Trophoblast cell (in vitro differentiated cells and primary cell): ENCODE measurements around the gene PLS1.

ENCODE experiments used
- DNase-seq, 2 donors: peaks; one replicate each; pipeline ENCODE4 v3.0.0-alpha.2; 2016
- H2AFZ ChIP-seq: 2 replicates; pipeline ENCODE4 v1.6.1; 2013; ENCODE audit warnings: low read length, moderate library complexity, mild to moderate bottlenecking; ENCODE audit not compliant: insufficient read depth, poor library complexity
- H2AK5ac ChIP-seq: 2 replicates; pipeline ENCODE4 v1.6.1; 2013; ENCODE audit warnings: mild to moderate bottlenecking, low read length
- H2BK120ac ChIP-seq: 2 replicates; pipeline ENCODE4 v1.6.1; 2013; ENCODE audit warnings: low read length, mild to moderate bottlenecking, moderate library complexity; ENCODE audit not compliant: insufficient read depth, poor library complexity
- H2BK12ac ChIP-seq: 2 replicates; pipeline ENCODE4 v1.6.1; 2013; ENCODE audit warnings: mild to moderate bottlenecking, low read length, moderate library complexity
- H2BK5ac ChIP-seq: 2 replicates; pipeline ENCODE4 v1.6.1; 2013; ENCODE audit warnings: low read length, low read depth, moderate library complexity, mild to moderate bottlenecking; ENCODE audit not compliant: poor library complexity
- H3K14ac ChIP-seq: 2 replicates; pipeline ENCODE4 v1.6.1; 2013; ENCODE audit warnings: mild to moderate bottlenecking, low read length
- H3K18ac ChIP-seq: 2 replicates; pipeline ENCODE4 v1.6.1; 2013; ENCODE audit warnings: mild to moderate bottlenecking, low read length
- H3K23ac ChIP-seq: 2 replicates; pipeline ENCODE4 v1.6.1; 2013; ENCODE audit warnings: low read length
- H3K27ac ChIP-seq: 2 replicates; pipeline ENCODE4 v1.5.1; 2013; ENCODE audit warnings: low read depth, mild to moderate bottlenecking, inconsistent platforms, low read length, moderate library complexity
- H3K27me3 ChIP-seq: 2 replicates; pipeline ENCODE4 v1.6.1; 2013; ENCODE audit warnings: inconsistent platforms, mild to moderate bottlenecking, low read length, moderate library complexity; ENCODE audit not compliant: insufficient read depth
- H3K36me3 ChIP-seq, 2 experiments: 1 replicate in 1 of 2; 2 replicates in 1 of 2; pipeline ENCODE4 v1.6.1; 2013; ENCODE audit warnings: low read length in 2 of 2, mild to moderate bottlenecking in 2 of 2, moderate library complexity in 1 of 2; ENCODE audit not compliant: insufficient read depth in 2 of 2, control insufficient read depth in 1 of 2
- H3K4ac ChIP-seq: 2 replicates; pipeline ENCODE4 v1.6.1; 2013; ENCODE audit warnings: low read depth, mild to moderate bottlenecking, low read length, moderate library complexity
- H3K4me1 ChIP-seq, 2 experiments: 1 replicate in 1 of 2; 2 replicates in 1 of 2; pipeline ENCODE4 v1.6.1; 2013; ENCODE audit warnings: low read length in 2 of 2, mild to moderate bottlenecking in 2 of 2, moderate library complexity in 1 of 2; ENCODE audit not compliant: insufficient read depth in 2 of 2, control insufficient read depth in 1 of 2
- H3K4me2 ChIP-seq: 2 replicates; pipeline ENCODE4 v1.6.1; 2013; ENCODE audit warnings: inconsistent platforms, mild to moderate bottlenecking, low read length, moderate library complexity
- H3K4me3 ChIP-seq: 2 replicates; pipeline ENCODE4 v1.5.1; 2013; ENCODE audit warnings: mild to moderate bottlenecking, low read depth, low read length, inconsistent platforms
- H3K79me1 ChIP-seq: one replicate; pipeline ENCODE4 v1.6.1; 2013; ENCODE audit warnings: low read length
- H3K79me2 ChIP-seq: 2 replicates; pipeline ENCODE4 v1.6.1; 2013; ENCODE audit warnings: low read length, mild to moderate bottlenecking; ENCODE audit not compliant: control insufficient read depth, insufficient read depth, poor library complexity
- H3K9ac ChIP-seq: 2 replicates; pipeline ENCODE4 v1.6.1; 2013; ENCODE audit warnings: mild to moderate bottlenecking, low read length
- H3K9me3 ChIP-seq: 2 replicates; pipeline ENCODE4 v1.6.1; 2013; ENCODE audit warnings: low read depth, mild to moderate bottlenecking, control low read depth, inconsistent platforms, low read length; ENCODE audit not compliant: insufficient read depth
- H4K12ac ChIP-seq: 2 replicates; pipeline ENCODE4 v1.6.1; 2013; ENCODE audit warnings: low read depth, mild to moderate bottlenecking, low read length, moderate library complexity
- H4K8ac ChIP-seq: 2 replicates; pipeline ENCODE4 v1.6.1; 2013; ENCODE audit warnings: low read depth, mild to moderate bottlenecking, low read length, moderate library complexity
- H4K91ac ChIP-seq: one replicate; pipeline ENCODE4 v1.6.1; 2013; ENCODE audit warnings: low read depth, mild to moderate bottlenecking, low read length, moderate library complexity
- WGBS: extraction: QIAGEN DNeasy Blood & Tissue Kit; methylation state at CpG from one replicate; pipeline ENCODE4 v1.1.7; 2013; ENCODE audit warnings: missing lambda C conversion rate; ENCODE audit not compliant: insufficient read length, insufficient coverage; ENCODE audit errors: extremely low coverage; 5-methylcytosine and 5-hydroxymethylcytosine counted together

The PLS1 gene

GRCh38 chr3:142560118-142560517 lies 36.1 kb upstream of the PLS1 start:
- Histone ChIP-seq H3K9me3 (no peaks in the 10 kb centered on the region), H3K79me1 (no peaks in the 10 kb centered on the region), H2BK12ac (no peak overlapping the region), H3K4me3 (no peak overlapping the region), H3K36me3 (peaks cover 0 to 4% of the 10 kb centered on the region in 2 experiments), H3K27me3 (no peaks in the 10 kb centered on the region), H3K18ac (no peak overlapping the region), H3K9ac (no peak overlapping the region), H2AK5ac (no peak overlapping the region), H2AFZ (no peak overlapping the region), H4K91ac (no peak overlapping the region), H3K4me1 (no peaks in the 10 kb centered on the region), H3K14ac (no peak overlapping the region), H3K4me2 (no peak overlapping the region), H4K12ac (no peak overlapping the region), H3K4ac (no peak overlapping the region), H2BK5ac (no peak overlapping the region), H3K27ac (no peak overlapping the region), H3K79me2 (no peaks in the 10 kb centered on the region), H3K23ac (no peak overlapping the region), H2BK120ac (no peak overlapping the region), H4K8ac (no peak overlapping the region)
- DNase-seq: no peak

DNA sequence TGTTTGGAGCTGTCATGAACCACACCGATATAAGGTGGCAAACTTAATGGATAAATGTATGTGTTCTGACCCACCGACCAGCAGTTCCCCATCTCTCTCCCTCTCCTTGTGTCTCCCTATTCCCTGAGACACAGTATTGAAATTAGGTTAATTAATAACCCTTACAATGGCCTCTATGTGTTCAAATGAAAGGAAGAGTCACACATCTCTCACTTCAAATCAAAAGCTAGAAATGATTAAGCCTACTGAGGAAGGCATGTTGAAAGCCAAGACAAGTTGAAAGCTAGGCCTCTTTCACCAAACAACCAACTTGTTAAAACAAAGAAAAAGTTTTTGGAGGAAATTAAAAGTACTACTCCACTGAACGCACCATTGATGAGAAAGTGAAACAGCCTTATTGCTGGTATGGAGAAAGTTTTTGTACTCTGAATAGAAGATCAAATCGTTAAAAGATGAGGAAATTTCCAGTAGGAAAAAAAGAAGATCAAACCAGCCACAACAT lies 32.6 kb upstream of the PLS1 start:
- H2AK5ac ChIP-seq: no peak overlapping the region
- H4K91ac ChIP-seq: no peak overlapping the region
- no peaks in the 10 kb centered on the region for H3K79me1 ChIP-seq
- H3K4ac ChIP-seq: no peak overlapping the region
- H3K4me2 ChIP-seq: no peak overlapping the region
- H3K4me1 ChIP-seq: no peaks in the 10 kb centered on the region
- no peaks in the 10 kb centered on the region for H3K27me3 ChIP-seq
- H2BK12ac ChIP-seq: no peak overlapping the region
- peaks cover 0 to 2% of the 10 kb centered on the region in 2 experiments for H3K36me3 ChIP-seq
- no peak overlapping the region for H2BK5ac ChIP-seq
- no peak overlapping the region for H3K14ac ChIP-seq
- no peak overlapping the region for H3K27ac ChIP-seq
- no peak overlapping the region for H2BK120ac ChIP-seq
- no peak overlapping the region for H3K4me3 ChIP-seq
- no peak overlapping the region for H3K23ac ChIP-seq
- no peak overlapping the region for H2AFZ ChIP-seq
- no peaks in the 10 kb centered on the region for H3K9me3 ChIP-seq
- no peak overlapping the region for H3K9ac ChIP-seq
- no CpG with 5 or more reads among the region's 4 CpGs for WGBS
- no peaks in the 10 kb centered on the region for H3K79me2 ChIP-seq
- H4K8ac ChIP-seq: no peak overlapping the region
- no peak overlapping the region for H4K12ac ChIP-seq
- H3K18ac ChIP-seq: no peak overlapping the region
- DNase-seq: no peak

- Histone ChIP-seq H2BK12ac (no peak overlapping the region), H3K18ac (no peak overlapping the region), H3K9me3 (no peaks in the 10 kb centered on the region), H3K36me3 (peaks cover 0 to 2% of the 10 kb centered on the region in 2 experiments), H3K4ac (no peak overlapping the region), H4K8ac (no peak overlapping the region), H2AFZ (no peak overlapping the region), H4K12ac (no peak overlapping the region), H4K91ac (no peak overlapping the region), H3K79me1 (no peaks in the 10 kb centered on the region), H3K4me3 (no peak overlapping the region), H3K27me3 (no peaks in the 10 kb centered on the region), H3K9ac (no peak overlapping the region), H2BK5ac (no peak overlapping the region), H3K27ac (no peak overlapping the region), H3K14ac (no peak overlapping the region), H2AK5ac (no peak overlapping the region), H3K23ac (no peak overlapping the region), H3K79me2 (no peaks in the 10 kb centered on the region), H3K4me2 (no peak overlapping the region), H2BK120ac (no peak overlapping the region), H3K4me1 (no peaks in the 10 kb centered on the region)
- no CpG with 5 or more reads among the region's 3 CpGs for WGBS
- no peak for DNase-seq
Observed at GRCh38 chr3:142566096-142566495, 30.1 kb upstream of the PLS1 start.

DNA sequence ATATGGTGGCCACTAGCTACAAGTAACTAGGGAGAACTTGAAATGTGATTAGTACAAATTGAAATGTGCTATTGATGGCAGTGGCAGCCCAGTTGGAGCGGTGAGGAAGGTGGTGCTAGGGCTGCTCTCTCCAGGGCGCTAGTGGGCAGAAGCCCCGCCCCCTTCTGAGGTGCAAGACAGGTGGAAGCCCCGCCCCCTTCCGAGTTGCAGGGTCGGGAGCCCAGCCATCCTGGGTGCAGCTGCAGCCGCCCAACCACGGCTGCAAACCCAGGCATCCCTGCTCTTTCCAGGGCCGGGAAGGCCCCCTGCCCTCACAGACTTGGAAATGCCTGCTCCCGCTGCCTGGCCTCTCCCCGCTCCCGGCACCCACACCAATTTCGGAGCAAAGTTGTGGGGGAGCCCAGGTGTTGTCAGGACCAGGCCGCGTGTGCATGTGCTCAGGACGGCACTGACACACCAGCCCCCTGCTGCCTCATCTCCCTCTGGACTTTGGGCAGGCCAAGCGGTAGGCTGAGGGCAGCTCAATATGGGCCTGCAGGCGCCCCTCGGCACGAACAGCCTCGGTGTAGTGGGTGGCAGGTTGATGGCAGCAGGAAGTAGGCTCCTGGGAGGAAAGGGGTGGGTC lies 27.7 kb upstream of the PLS1 start:
- Histone ChIP-seq H2BK120ac (no peak overlapping the region), H3K9me3 (no peaks in the 10 kb centered on the region), H3K27ac (no peak overlapping the region), H2BK5ac (no peak overlapping the region), H2AFZ (no peak overlapping the region), H3K79me1 (no peaks in the 10 kb centered on the region), H4K8ac (no peak overlapping the region), H3K18ac (no peak overlapping the region), H4K12ac (no peak overlapping the region), H3K14ac (no peak overlapping the region), H3K4me1 (no peaks in the 10 kb centered on the region), H3K9ac (no peak overlapping the region), H4K91ac (no peak overlapping the region), H3K36me3 (peaks cover 0 to 2% of the 10 kb centered on the region in 2 experiments), H3K23ac (no peak overlapping the region), H3K4me2 (no peak overlapping the region), H3K4ac (no peak overlapping the region), H3K4me3 (no peak overlapping the region), H3K79me2 (no peaks in the 10 kb centered on the region), H2BK12ac (no peak overlapping the region), H3K27me3 (no peaks in the 10 kb centered on the region), H2AK5ac (no peak overlapping the region)
- DNase-seq: no peak
- no CpG with 5 or more reads among the region's 21 CpGs for WGBS
